ENCODE measurements around the gene PCDHGB3. TPM values are rescaled to one million over a fixed set of nuclear protein-coding genes. Genes with fewer than 3 reads are reported as not detected.
"Not testable (repeated sequence)": the region's sequence is repeated elsewhere in the genome, so short reads cannot be mapped to it uniquely, and the experiment has no call there.

Gene PCDHGB3
- total RNA-seq, 1 experiment from 2014 or later: 3.4 TPM

- H3K4me3 ChIP-seq (ENCODE audit: low read depth, low read length, poor library complexity, severe bottlenecking): peak within 1 kb of the TSS; percentile 47
- TF ChIP-seq CTCF (conservative IDR thresholded peaks at IDR 0.05; ENCODE audit: low read depth, low read length) (peak; percentile 56), EZH2 (IDR thresholded peaks at IDR 0.05; ENCODE audit: borderline replicate concordance, low read depth, low read length, poor library complexity, severe bottlenecking) (no peak)
- TSS peak; percentile 13 for BruUV-seq (replicated peaks)
- H3K4me1 ChIP-seq (ENCODE audit: insufficient read depth, low read length, poor library complexity, severe bottlenecking): no peaks in the 10 kb centered on the region
- no peaks in the 10 kb centered on the region for H3K27me3 ChIP-seq (replicated peaks; ENCODE audit: insufficient read depth, low read depth, low read length, poor library complexity)
- peak; percentile 68 for DNase-seq (ENCODE audit: low spot score)
- no peaks in the 10 kb centered on the region for H3K36me3 ChIP-seq (ENCODE audit: insufficient read depth, low read length, poor library complexity, severe bottlenecking)
- intact Hi-C loops (cut with micrococcal nuclease; ENCODE audit: unreplicated experiment): no loop called here
- peaks cover 47% of the 10 kb centered on the region for H3K9me3 ChIP-seq (ENCODE audit: low read depth, low read length, poor library complexity, severe bottlenecking)
- peak within 1 kb of the TSS; percentile 65 for H3K27ac ChIP-seq (ENCODE audit: low read depth, low read length, poor library complexity, severe bottlenecking)
- ChIA-PET CTCF (no interaction called here), POLR2A (ENCODE audit: low non-redundant PET) (no interaction called here)
Observed at GRCh38 chr5:141382469-141383294, 12.6 kb downstream of the PCDHGB3 start, which contains the start of gene PCDHGA7. Gene PCDHGA7, plus strand, starts transcription at chr5:141382742. Its CDS starts 158 bp downstream, at chr5:141382900.

- Histone ChIP-seq H3K36me3 (ENCODE audit: insufficient read depth, low read length, poor library complexity, severe bottlenecking) (no peaks in the 10 kb centered on the region), H3K4me3 (ENCODE audit: low read depth, low read length, poor library complexity, severe bottlenecking) (peak overlapping the region; percentile 47), H3K4me1 (ENCODE audit: insufficient read depth, low read length, poor library complexity, severe bottlenecking) (no peaks in the 10 kb centered on the region), H3K9me3 (ENCODE audit: low read depth, low read length, poor library complexity, severe bottlenecking) (peaks cover 48% of the 10 kb centered on the region), H3K27me3 (replicated peaks; ENCODE audit: insufficient read depth, low read depth, low read length, poor library complexity) (no peaks in the 10 kb centered on the region), H3K27ac (ENCODE audit: low read depth, low read length, poor library complexity, severe bottlenecking) (peak overlapping the region; percentile 65)
- ChIA-PET POLR2A (ENCODE audit: low non-redundant PET) (no interaction called here), CTCF (no interaction called here)
- no TSS peak for BruUV-seq (replicated peaks)
- TF ChIP-seq CTCF (conservative IDR thresholded peaks at IDR 0.05; ENCODE audit: low read depth, low read length) (no peak), EZH2 (IDR thresholded peaks at IDR 0.05; ENCODE audit: borderline replicate concordance, low read depth, low read length, poor library complexity, severe bottlenecking) (no peak)
- intact Hi-C loops (cut with micrococcal nuclease; ENCODE audit: unreplicated experiment): no loop called here
- DNase-seq (ENCODE audit: low spot score): no peak
Observed at GRCh38 chr5:141383345-141383744, 13.3 kb downstream of the PCDHGB3 start.

GRCh38 chr5:141384471-141385267 lies 14.6 kb downstream of the PCDHGB3 start:
- H3K27me3 ChIP-seq (replicated peaks; ENCODE audit: insufficient read depth, low read depth, low read length, poor library complexity): no peaks in the 10 kb centered on the region
- BruUV-seq (replicated peaks): no TSS peak
- H3K4me1 ChIP-seq (ENCODE audit: insufficient read depth, low read length, poor library complexity, severe bottlenecking): no peaks in the 10 kb centered on the region
- no peaks in the 10 kb centered on the region for H3K36me3 ChIP-seq (ENCODE audit: insufficient read depth, low read length, poor library complexity, severe bottlenecking)
- H3K9me3 ChIP-seq (ENCODE audit: low read depth, low read length, poor library complexity, severe bottlenecking): peaks cover 57% of the 10 kb centered on the region
- H3K4me3 ChIP-seq (ENCODE audit: low read depth, low read length, poor library complexity, severe bottlenecking): no peak overlapping the region
- ChIA-PET CTCF (no interaction called here), POLR2A (ENCODE audit: low non-redundant PET) (no interaction called here)
- intact Hi-C loops (cut with micrococcal nuclease; ENCODE audit: unreplicated experiment): no loop called here
- TF ChIP-seq EZH2 (IDR thresholded peaks at IDR 0.05; ENCODE audit: borderline replicate concordance, low read depth, low read length, poor library complexity, severe bottlenecking) (no peak), CTCF (conservative IDR thresholded peaks at IDR 0.05; ENCODE audit: low read depth, low read length) (no peak)
- no peak for DNase-seq (ENCODE audit: low spot score)
- H3K27ac ChIP-seq (ENCODE audit: low read depth, low read length, poor library complexity, severe bottlenecking): no peak overlapping the region

- intact Hi-C loops (cut with micrococcal nuclease; ENCODE audit: unreplicated experiment); DNase-seq (ENCODE audit: low spot score); CTCF ChIA-PET; H3K4me3 ChIP-seq (ENCODE audit: low read depth, low read length, poor library complexity, severe bottlenecking); H3K27me3 ChIP-seq (replicated peaks; ENCODE audit: insufficient read depth, low read depth, low read length, poor library complexity); H3K4me1 ChIP-seq (ENCODE audit: insufficient read depth, low read length, poor library complexity, severe bottlenecking); H3K36me3 ChIP-seq (ENCODE audit: insufficient read depth, low read length, poor library complexity, severe bottlenecking); POLR2A ChIA-PET (ENCODE audit: low non-redundant PET); H3K27ac ChIP-seq (ENCODE audit: low read depth, low read length, poor library complexity, severe bottlenecking); BruUV-seq (replicated peaks): not testable (repeated sequence)
- H3K9me3 ChIP-seq (ENCODE audit: low read depth, low read length, poor library complexity, severe bottlenecking): peaks cover 70% of the 10 kb centered on the region
Observed at GRCh38 chr5:141387557-141388311, 17.7 kb downstream of the PCDHGB3 start, which contains the start of gene PCDHGB4. Gene PCDHGB4, plus strand, starts transcription at chr5:141387698. Its CDS starts 187 bp downstream, at chr5:141387885.
